Omental fat pad (tissue), 4 donors: ENCODE measurements around the gene COL11A1. TPM values are rescaled to one million over a fixed set of nuclear protein-coding genes. Genes with fewer than 3 reads are reported as not detected.
"Not testable (repeated sequence)": the region's sequence is repeated elsewhere in the genome, so short reads cannot be mapped to it uniquely, and the experiment has no call there.

Experiments
- ATAC-seq: fragments of 150-250 bp; one replicate; pipeline ENCODE4 v1.9.1; 2016; ENCODE audit warnings: mild to moderate bottlenecking, moderate library complexity; ENCODE audit not compliant: low FRiP score
- DNase-seq: peaks from one replicate; pipeline ENCODE4 v3.0.0-alpha.2; 2019; ENCODE audit warnings: low spot score
- CTCF ChIP-seq, 3 donors: fragments of 450-650 bp; IDR thresholded peaks; one replicate each; pipeline ENCODE4 v1.5.1; 2016 to 2017; ENCODE audit warnings: antibody characterized with exemption in 3 of 3, mild to moderate bottlenecking in 3 of 3, moderate library complexity in 2 of 3
- total RNA-seq, 4 donors: library from RNA; depleted of rRNA; stranded (reverse); fragments of >200 nt; gene quantifications; one replicate each; pipeline ENCODE4 v1.1.0, GENCODE V29; 2016

The COL11A1 gene
- total RNA-seq, 4 donors from 2014 or later: 0.06 to 1.7 (median 0.65) TPM; not detected in 1

DNA sequence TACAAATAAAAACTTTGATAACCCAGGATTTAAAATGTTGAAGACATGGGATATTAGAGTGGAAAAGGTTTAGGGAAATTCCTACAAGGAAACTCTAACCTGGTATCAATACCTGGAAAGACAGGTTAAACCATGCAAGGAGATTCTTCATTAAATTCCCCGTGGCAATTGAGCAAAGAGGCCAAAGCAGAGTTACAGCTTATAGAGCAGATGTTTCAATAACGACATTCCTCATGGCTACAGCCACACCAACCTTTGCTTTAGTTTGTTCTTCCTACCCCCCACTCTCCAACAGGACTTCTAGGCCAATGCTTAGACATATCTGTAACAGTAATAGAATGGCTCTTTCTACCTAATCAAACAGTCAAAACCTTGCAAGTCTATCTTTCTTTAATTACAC is 271.3 kb downstream of the COL11A1 start:
- ATAC-seq: no peak
- no peak for DNase-seq
- no peak for TF ChIP-seq CTCF (IDR thresholded peaks at IDR 0.05)

- ATAC-seq (no peak), DNase-seq (no peak)
- TF ChIP-seq CTCF (IDR thresholded peaks at IDR 0.05): no peak
Observed at GRCh38 chr1:102834688-102835320, 273.5 kb downstream of the COL11A1 start.

DNA sequence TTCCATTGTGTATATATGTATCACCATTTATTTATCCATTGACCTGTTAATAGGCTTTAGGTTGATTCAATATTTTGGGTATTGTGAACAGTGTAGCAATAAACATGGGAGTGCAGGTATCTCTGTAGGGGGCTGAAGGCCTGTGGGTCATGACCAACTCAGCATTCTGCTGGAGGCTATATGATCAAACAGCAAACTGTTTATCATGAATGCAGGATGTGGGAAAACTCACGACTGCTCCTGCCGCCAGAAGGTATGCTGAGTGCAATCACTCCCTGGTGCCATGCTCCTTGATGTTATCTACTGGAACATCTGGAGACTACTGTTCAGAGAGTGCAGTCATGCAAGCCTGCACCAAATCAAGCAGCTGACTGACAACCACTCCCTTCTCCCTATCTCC is 275.2 kb downstream of the COL11A1 start:
- ATAC-seq (no peak), DNase-seq (no peak)
- no peak for TF ChIP-seq CTCF (IDR thresholded peaks at IDR 0.05)

DNA sequence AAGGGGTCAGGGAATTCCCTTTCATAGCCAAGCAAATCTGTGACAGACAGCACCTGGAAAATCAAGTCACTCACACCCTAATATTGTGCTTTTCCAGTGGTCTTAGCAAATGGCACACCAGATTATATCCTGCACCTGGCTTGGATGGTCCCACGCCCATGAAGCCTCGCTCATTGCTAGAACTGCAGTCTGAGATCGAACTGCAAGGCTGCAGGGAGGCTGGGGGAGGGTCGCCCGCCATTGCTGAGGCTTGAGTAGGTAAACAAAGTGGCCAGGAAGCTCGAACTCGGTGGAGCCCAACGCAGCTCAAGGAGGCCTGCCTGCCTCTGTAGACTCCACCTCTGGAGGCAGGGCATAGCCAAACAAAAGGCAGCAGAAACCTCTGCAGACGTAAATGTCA is 281.6 kb downstream of the COL11A1 start:
- not testable (repeated sequence) for DNase-seq, ATAC-seq
